ENCODE data around the gene MGAT3.

DNA sequence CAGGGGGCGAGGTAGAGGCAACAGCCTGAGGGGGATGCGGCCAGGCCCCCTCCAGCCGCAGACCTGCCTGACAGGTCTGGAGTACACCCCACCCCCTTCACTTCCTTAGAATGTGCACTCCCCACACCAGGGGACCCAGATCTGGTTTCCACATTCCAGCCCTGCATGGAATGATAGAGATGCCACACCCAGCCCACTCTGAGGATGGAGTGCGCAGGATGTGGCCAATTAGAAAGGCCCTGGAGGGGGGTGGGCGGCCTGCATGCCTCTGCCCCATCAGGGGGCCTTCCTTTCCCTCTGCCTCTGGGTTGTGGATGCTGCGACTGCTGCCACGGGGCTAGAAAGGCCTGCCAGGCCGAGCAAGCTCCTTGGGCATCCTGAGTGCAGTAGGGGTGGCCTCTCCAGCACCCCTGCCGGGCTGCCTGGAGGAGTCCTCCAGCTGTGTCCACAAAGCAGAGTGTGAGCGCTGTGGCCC is 28.2 kb upstream of the MGAT3 start:
- TF ChIP-seq, protein P1, sequence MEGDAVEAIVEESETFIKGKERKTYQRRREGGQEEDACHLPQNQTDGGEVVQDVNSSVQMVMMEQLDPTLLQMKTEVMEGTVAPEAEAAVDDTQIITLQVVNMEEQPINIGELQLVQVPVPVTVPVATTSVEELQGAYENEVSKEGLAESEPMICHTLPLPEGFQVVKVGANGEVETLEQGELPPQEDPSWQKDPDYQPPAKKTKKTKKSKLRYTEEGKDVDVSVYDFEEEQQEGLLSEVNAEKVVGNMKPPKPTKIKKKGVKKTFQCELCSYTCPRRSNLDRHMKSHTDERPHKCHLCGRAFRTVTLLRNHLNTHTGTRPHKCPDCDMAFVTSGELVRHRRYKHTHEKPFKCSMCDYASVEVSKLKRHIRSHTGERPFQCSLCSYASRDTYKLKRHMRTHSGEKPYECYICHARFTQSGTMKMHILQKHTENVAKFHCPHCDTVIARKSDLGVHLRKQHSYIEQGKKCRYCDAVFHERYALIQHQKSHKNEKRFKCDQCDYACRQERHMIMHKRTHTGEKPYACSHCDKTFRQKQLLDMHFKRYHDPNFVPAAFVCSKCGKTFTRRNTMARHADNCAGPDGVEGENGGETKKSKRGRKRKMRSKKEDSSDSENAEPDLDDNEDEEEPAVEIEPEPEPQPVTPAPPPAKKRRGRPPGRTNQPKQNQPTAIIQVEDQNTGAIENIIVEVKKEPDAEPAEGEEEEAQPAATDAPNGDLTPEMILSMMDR (IDR thresholded peaks at IDR 0.05): no peak
- TF ChIP-seq POLR2A (IDR thresholded peaks at IDR 0.05): no peak

All from adrenal gland (tissue), 5 donors.